WTC11 (cell line): Measurements from ENCODE around the gene USP28.

Experiments
- IRF2 ChIP-seq: sonication (generic); formaldehyde crosslinking; IDR thresholded peaks from 2 replicates; pipeline ENCODE4 v1.8.0; 2022; ENCODE audit warnings: low read depth, missing genetic modification reagents, borderline replicate concordance
- KAT7 ChIP-seq: sonication (generic); formaldehyde crosslinking; IDR thresholded peaks from 2 replicates; pipeline ENCODE4 v1.8.1; 2023; ENCODE audit warnings: missing genetic modification reagents, mild to moderate bottlenecking, borderline replicate concordance
- ZNF416 ChIP-seq: fragments of 250-450 bp; sonication (Bioruptor Pico); IDR thresholded peaks from 2 replicates; pipeline ENCODE4 v1.9.0; 2021; ENCODE audit warnings: mild to moderate bottlenecking, inconsistent platforms
- TF ChIP-seq, protein P1 (sequence below): fragments of 200-600 bp; IDR thresholded peaks from 2 replicates; pipeline ENCODE4 v1.8.0; 2022; ENCODE audit warnings: antibody characterized with exemption

- TF ChIP-seq, protein P1, sequence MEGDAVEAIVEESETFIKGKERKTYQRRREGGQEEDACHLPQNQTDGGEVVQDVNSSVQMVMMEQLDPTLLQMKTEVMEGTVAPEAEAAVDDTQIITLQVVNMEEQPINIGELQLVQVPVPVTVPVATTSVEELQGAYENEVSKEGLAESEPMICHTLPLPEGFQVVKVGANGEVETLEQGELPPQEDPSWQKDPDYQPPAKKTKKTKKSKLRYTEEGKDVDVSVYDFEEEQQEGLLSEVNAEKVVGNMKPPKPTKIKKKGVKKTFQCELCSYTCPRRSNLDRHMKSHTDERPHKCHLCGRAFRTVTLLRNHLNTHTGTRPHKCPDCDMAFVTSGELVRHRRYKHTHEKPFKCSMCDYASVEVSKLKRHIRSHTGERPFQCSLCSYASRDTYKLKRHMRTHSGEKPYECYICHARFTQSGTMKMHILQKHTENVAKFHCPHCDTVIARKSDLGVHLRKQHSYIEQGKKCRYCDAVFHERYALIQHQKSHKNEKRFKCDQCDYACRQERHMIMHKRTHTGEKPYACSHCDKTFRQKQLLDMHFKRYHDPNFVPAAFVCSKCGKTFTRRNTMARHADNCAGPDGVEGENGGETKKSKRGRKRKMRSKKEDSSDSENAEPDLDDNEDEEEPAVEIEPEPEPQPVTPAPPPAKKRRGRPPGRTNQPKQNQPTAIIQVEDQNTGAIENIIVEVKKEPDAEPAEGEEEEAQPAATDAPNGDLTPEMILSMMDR, result no peak
- TF ChIP-seq IRF2 (CRISPR knock-in tag) (no peak), ZNF416 (CRISPR knock-in tag) (no peak), KAT7 (CRISPR knock-in tag) (no peak)
These were observed 28.3 kb downstream of the USP28 start for GRCh38 chr11:113847111-113847510.
